OCI-LY1 (cell line): ENCODE results near the gene GNAT1.

Experiments used
- H2AFZ ChIP-seq: fragments of 200-600 bp; sonication (generic), shearing (Covaris generic); 2 replicates; pipeline ENCODE4 v1.6.0; 2014; ENCODE audit warnings: antibody characterized with exemption, mild to moderate bottlenecking, low read length
- H3F3A ChIP-seq: fragments of 200-600 bp; sonication (generic), shearing (Covaris generic); 2 replicates; pipeline ENCODE4 v1.6.0; 2014; ENCODE audit warnings: mild to moderate bottlenecking, antibody characterized with exemption, low read length, moderate library complexity; ENCODE audit not compliant: insufficient read depth
- H3K27ac ChIP-seq: fragments of 200-600 bp; sonication (generic); 2 replicates; pipeline ENCODE4 v1.5.1; 2014; ENCODE audit warnings: low read length, mixed run types, mild to moderate bottlenecking, low read depth; ENCODE audit not compliant: poor library complexity, severe bottlenecking
- H3K27me3 ChIP-seq: fragments of 200-600 bp; sonication (generic); 2 replicates; pipeline ENCODE4 v1.6.0; 2014; ENCODE audit warnings: antibody characterized with exemption, mild to moderate bottlenecking, low read length, moderate library complexity; ENCODE audit not compliant: insufficient read depth
- H3K36me3 ChIP-seq: fragments of 200-600 bp; sonication (generic); 2 replicates; pipeline ENCODE4 v1.6.1; 2014; ENCODE audit warnings: mild to moderate bottlenecking, antibody characterized with exemption, low read length, moderate library complexity, mixed read lengths; ENCODE audit not compliant: insufficient read depth
- H3K4me1 ChIP-seq: fragments of 200-600 bp; sonication (generic); 2 replicates; pipeline ENCODE4 v1.5.1; 2014; ENCODE audit warnings: mild to moderate bottlenecking, low read length, moderate library complexity; ENCODE audit not compliant: insufficient read depth, severe bottlenecking
- H3K4me2 ChIP-seq: fragments of 200-600 bp; sonication (generic), shearing (Covaris generic); 2 replicates; pipeline ENCODE4 v1.6.1; 2014; ENCODE audit warnings: low read length
- H3K4me3 ChIP-seq: fragments of 200-600 bp; sonication (generic); 2 replicates; pipeline ENCODE4 v1.5.1; 2014; ENCODE audit warnings: low read length, low read depth, mild to moderate bottlenecking, mixed read lengths; ENCODE audit not compliant: poor library complexity, severe bottlenecking
- H3K79me2 ChIP-seq: fragments of 200-600 bp; shearing (Covaris generic); 2 replicates; pipeline ENCODE4 v1.6.1; 2016; ENCODE audit warnings: mixed run types, low read length, mixed read lengths; ENCODE audit not compliant: insufficient read depth
- H3K9ac ChIP-seq: fragments of 200-600 bp; sonication (generic), shearing (Covaris generic); 2 replicates; pipeline ENCODE4 v1.6.1; 2014; ENCODE audit warnings: mild to moderate bottlenecking, low read length, mixed read lengths
- H3K9me2 ChIP-seq: fragments of 200-600 bp; sonication (generic), shearing (Covaris generic); 2 replicates; pipeline ENCODE4 v1.6.1; 2014; ENCODE audit warnings: low read depth, mild to moderate bottlenecking, low read length, mixed read lengths
- H3K9me3 ChIP-seq: fragments of 200-600 bp; shearing (Covaris generic); 2 replicates; pipeline ENCODE4 v1.6.1; 2014; ENCODE audit warnings: low read length, mixed read lengths
- H4K20me1 ChIP-seq: fragments of 200-600 bp; sonication (generic), shearing (Covaris generic); 2 replicates; pipeline ENCODE4 v1.6.0; 2016; ENCODE audit warnings: mild to moderate bottlenecking, low read length; ENCODE audit not compliant: insufficient read depth
- CTCF ChIP-seq: fragments of 200-600 bp; sonication (generic), shearing (Covaris generic); IDR thresholded peaks from 2 replicates; pipeline ENCODE4 v1.5.1; 2017; ENCODE audit warnings: mild to moderate bottlenecking, antibody characterized with exemption, low read length, moderate library complexity, mixed read lengths
- EZH2 ChIP-seq: fragments of 200-600 bp; sonication (generic), shearing (Covaris generic); IDR thresholded peaks from 2 replicates; pipeline ENCODE4 v1.8.0; 2017; ENCODE audit warnings: borderline replicate concordance, mixed run types, mild to moderate bottlenecking, antibody characterized with exemption, low read length, moderate library complexity, mixed read lengths

The GNAT1 gene

GRCh38 chr3:50205413-50206276 lies 14.2 kb downstream of the GNAT1 start:
- peak overlapping the region; percentile 4; the same call in 1 of the 2 replicates for H3K4me2 ChIP-seq
- no peak overlapping the region for H3K9ac ChIP-seq
- H3K79me2 ChIP-seq, result no peaks in the 10 kb centered on the region
- no peak overlapping the region for H3K4me3 ChIP-seq
- no peaks in the 10 kb centered on the region for H3K36me3 ChIP-seq
- no peaks in the 10 kb centered on the region for H3K9me2 ChIP-seq
- TF ChIP-seq EZH2 (no peak), CTCF (no peak)
- H3K9me3 ChIP-seq, result no peaks in the 10 kb centered on the region
- H3F3A ChIP-seq, result no peaks in the 10 kb centered on the region
- no peak overlapping the region for H2AFZ ChIP-seq
- H3K4me1 ChIP-seq, result no peaks in the 10 kb centered on the region
- H3K27ac ChIP-seq, result no peak overlapping the region
- H3K27me3 ChIP-seq, result peaks cover 16% of the 10 kb centered on the region
- no peaks in the 10 kb centered on the region; the same call in 1 of the 2 replicates for H4K20me1 ChIP-seq

GRCh38 chr3:50207359-50208042 lies 16.1 kb downstream of the GNAT1 start:
- no peak overlapping the region for H3K9ac ChIP-seq
- no peaks in the 10 kb centered on the region for H3K36me3 ChIP-seq
- no peaks in the 10 kb centered on the region for H3K9me2 ChIP-seq
- H3K4me1 ChIP-seq, result no peaks in the 10 kb centered on the region
- no peak overlapping the region for H3K4me2 ChIP-seq
- no peaks in the 10 kb centered on the region; the same call in 1 of the 2 replicates for H4K20me1 ChIP-seq
- peaks cover 12% of the 10 kb centered on the region for H3K27me3 ChIP-seq
- H3K79me2 ChIP-seq, result no peaks in the 10 kb centered on the region
- H3K4me3 ChIP-seq, result no peak overlapping the region
- no peak overlapping the region for H2AFZ ChIP-seq
- H3F3A ChIP-seq, result no peaks in the 10 kb centered on the region
- no peaks in the 10 kb centered on the region for H3K9me3 ChIP-seq
- no peak overlapping the region for H3K27ac ChIP-seq
- TF ChIP-seq CTCF (no peak), EZH2 (no peak)

GRCh38 chr3:50208677-50209344 lies 17.4 kb downstream of the GNAT1 start:
- no peak overlapping the region for H3K27ac ChIP-seq
- no peaks in the 10 kb centered on the region for H3K36me3 ChIP-seq
- H3K9ac ChIP-seq, result no peak overlapping the region
- no peak overlapping the region for H3K4me3 ChIP-seq
- H3K27me3 ChIP-seq, result peaks cover 12% of the 10 kb centered on the region
- no peak overlapping the region for H2AFZ ChIP-seq
- H3F3A ChIP-seq, result no peaks in the 10 kb centered on the region
- H3K4me1 ChIP-seq, result no peaks in the 10 kb centered on the region
- no peaks in the 10 kb centered on the region for H3K9me2 ChIP-seq
- H3K4me2 ChIP-seq, result no peak overlapping the region
- H4K20me1 ChIP-seq, result no peaks in the 10 kb centered on the region; the same call in 1 of the 2 replicates
- TF ChIP-seq CTCF, result no peak
- no peak for TF ChIP-seq EZH2
- no peaks in the 10 kb centered on the region for H3K9me3 ChIP-seq
- H3K79me2 ChIP-seq, result no peaks in the 10 kb centered on the region
